D721Med (cell line): ENCODE data around the gene MYO9B.
"Not testable (repeated sequence)": the region's sequence is repeated elsewhere in the genome, so short reads cannot be mapped to it uniquely, and the experiment has no call there.

ENCODE experiments used
- DNase-seq: peaks from one replicate; pipeline ENCODE4 v3.0.0; 2011; ENCODE audit warnings: low spot score; ENCODE audit not compliant: insufficient read length
- FAIRE-seq: peaks from 2 replicates; lab custom pipeline; 2011; peaks lifted over from hg19 to GRCh38; lab: Jason Lieb, UNC
- CTCF ChIP-seq: IDR thresholded peaks from 2 replicates; pipeline ENCODE4 v1.5.1; 2012; ENCODE audit warnings: mild to moderate bottlenecking, control low read depth; ENCODE audit not compliant: insufficient read depth; ENCODE audit errors: missing control alignments

Gene MYO9B

DNA sequence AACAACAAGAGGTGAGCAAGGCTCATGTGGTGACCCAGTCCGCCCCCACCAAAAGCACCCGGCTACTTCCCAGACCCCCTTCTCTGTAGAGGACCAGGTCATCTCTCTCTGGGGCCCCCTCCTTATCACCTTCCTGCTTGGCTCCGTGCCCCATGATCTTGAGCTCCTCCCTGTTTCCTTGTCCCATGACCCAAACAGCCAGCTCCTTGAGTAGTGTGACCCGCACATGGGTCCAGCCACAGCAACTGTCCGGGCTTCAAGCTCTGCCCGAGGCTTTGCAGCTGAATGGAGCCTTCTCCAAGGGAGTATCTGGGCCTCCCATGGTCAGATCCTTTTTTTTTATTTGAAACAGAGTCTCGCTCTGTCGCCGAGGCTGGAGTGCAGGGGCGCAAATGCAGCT, 61.8 kb downstream of the MYO9B start:
- TF ChIP-seq CTCF, result no peak
- DNase-seq (no peak), FAIRE-seq (no peak)

- FAIRE-seq, result not testable (repeated sequence)
These were observed 62.7 kb downstream of the MYO9B start for GRCh38 chr19:17138052-17138846.

DNA sequence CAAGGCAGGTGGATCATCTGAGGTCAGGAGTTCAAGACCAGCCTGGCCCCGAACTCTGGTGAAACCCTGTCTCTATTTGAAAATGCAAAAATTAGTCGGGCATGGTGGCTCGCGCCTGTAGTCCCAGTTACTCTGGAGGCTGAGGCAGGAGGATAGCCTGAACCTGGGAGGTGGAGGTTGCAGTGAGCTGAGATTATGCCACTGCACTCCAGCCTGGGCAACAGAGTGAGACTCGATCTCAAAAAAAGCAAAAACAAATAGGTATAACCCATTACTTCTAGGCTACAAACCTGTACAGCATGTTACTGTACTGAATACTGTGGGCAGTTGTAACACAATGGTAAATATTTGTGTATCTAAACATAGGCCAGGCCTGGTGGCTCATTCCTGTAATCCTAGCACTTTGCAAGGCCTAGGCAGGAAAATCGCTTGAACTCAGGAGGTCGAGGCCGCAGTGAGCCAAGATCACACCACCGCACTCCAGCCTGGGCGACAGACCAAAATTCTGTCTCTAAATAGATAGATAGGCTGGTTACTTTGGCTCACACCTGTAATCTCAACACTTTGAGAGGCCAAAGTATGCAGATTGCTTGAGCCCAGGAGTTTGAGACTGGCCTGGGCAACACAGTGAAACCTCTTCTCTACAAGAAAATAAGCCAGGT, 63.5 kb downstream of the MYO9B start:
- DNase-seq, result no peak

More at GRCh38 chr19:17138052-17138846, 62.7 kb downstream of the MYO9B start:
- not testable (repeated sequence) for DNase-seq

GRCh38 chr19:17144771-17145170, 69.2 kb downstream of the MYO9B start:
- not testable (repeated sequence) for DNase-seq, FAIRE-seq

More for the DNA sequence above, 63.5 kb downstream of the MYO9B start:
- FAIRE-seq, result no peak
- TF ChIP-seq CTCF, result no peak

DNA sequence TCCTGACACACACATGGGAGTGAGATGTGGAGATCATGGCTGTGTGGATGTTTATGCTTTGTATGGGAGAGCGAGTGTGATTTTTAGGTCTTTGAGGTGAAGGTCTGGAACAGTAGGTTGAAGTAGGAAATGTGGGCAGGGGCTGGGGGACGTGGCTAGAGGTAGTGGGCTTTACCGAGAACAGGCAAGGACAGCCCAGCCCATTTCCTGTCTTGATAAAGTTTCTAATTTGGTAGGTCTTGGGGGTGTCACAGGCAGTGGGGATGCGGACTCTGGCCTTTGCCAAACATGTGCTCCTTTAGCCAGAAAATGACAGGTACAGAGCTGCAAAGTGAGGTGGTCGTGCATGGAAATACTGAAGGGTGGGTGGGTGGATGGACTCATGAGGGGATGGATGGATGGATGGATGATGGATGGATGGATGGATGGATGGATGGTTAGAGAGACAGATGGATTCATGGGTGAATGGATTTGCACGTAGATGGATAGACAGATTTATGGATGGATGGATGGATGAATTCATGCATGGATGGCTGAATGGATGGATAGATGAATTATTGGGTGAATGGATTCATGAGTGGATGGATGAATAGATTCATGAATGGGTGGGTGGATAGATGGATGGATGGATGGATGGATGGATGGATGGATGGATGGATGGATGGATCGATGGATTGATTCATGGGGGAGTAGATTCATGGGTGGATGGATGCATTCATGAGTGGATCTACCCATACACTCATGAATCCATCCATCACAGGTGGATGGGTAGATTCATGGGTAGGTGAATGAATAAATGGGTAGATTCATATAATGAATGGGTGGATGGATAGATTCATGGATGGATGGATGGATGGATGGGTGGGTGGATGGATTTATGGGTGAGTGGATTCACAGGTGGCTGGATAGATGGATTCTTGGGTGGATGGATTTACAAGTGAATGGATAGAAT, 70.2 kb downstream of the MYO9B start:
- no peak for FAIRE-seq
- no peak for DNase-seq
- TF ChIP-seq CTCF, result no peak

DNA sequence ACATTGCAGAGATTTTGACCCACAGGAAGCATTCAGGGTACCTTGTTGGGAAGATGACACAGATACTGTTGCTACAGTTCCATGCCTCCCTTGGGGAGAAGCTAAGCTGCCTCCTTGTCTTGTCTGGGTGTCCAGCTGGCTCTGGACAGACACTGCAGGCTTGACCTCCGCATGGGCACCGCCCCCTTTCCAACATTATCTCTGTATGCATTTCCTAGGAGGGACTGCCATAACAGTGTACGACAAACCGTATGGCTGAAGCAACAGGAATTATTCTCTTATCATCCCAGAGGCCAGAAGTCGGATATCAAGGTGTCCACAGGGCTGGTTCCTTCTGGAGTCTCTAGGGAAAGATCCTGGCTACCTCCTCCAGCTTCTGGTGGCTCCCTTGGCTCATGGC, 72.6 kb downstream of the MYO9B start:
- FAIRE-seq (no peak), DNase-seq (no peak)
- no peak for TF ChIP-seq CTCF

DNA sequence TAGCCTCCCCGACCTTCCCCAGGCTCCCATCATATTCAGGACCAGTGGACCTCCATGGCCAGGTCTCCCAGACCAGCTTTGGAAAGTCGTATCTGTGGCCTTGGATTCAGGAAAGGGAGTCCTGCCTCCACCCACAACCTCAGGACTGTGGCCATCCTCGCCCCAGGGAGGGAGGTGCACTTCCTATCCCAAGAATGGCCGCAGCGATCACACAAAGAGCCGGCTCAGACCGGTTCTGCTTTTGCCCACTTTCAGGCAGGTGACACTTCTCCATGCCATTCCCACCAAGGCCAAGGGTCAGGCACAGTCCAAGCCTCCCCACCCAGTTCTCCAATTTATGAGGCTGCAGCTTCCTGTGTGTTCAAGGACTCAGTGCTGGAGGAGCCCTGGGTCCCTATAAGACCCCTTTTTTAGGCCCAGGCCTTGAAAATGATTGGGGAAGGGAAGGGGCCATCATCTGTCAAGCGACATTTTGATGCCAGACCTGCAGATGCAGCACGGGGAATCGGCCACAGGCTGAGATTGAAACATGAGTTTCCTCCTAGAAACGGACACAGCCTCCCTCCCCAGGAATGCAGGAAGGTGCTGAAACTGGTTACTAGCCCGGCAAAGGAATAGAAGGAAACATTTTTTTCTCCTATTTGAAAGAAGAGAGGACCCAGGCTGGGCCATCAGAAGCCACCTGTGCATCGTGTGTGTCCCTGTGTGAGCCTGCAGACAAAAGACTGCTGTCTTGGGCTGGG, 74.0 kb downstream of the MYO9B start:
- no peak for TF ChIP-seq CTCF
- FAIRE-seq, result no peak
- no peak for DNase-seq
